Mucosa of descending colon (tissue), 3 donors: Measurements from ENCODE around the gene ACAA1. TPM values are rescaled to one million over a fixed set of nuclear protein-coding genes. Genes with fewer than 3 reads are reported as not detected.

Source experiments
- ATAC-seq: fragments of 200-7000 bp; cut with Tn5 transposase; one replicate; pipeline ENCODE4 v1.9.1; 2020; ENCODE audit warnings: mild to moderate bottlenecking, moderate library complexity
- DNase-seq, 3 donors: peaks; one replicate each; pipeline ENCODE4 v3.0.0-alpha.2; 2020
- H3K36me3 ChIP-seq: fragments of 200-600 bp; one replicate; pipeline ENCODE4 v1.8.0; 2021; ENCODE audit warnings: low read depth, mild to moderate bottlenecking
- H3K4me1 ChIP-seq: fragments of 200-600 bp; one replicate; pipeline ENCODE4 v1.8.0; 2021; ENCODE audit warnings: low read depth, mild to moderate bottlenecking
- H3K4me3 ChIP-seq: fragments of 200-600 bp; one replicate; pipeline ENCODE4 v1.8.0; 2021; ENCODE audit warnings: mild to moderate bottlenecking
- H3K9me3 ChIP-seq: fragments of 200-600 bp; one replicate; pipeline ENCODE4 v1.8.0; 2021; ENCODE audit warnings: mild to moderate bottlenecking
- CTCF ChIP-seq: fragments of 200-600 bp; IDR thresholded peaks from one replicate; pipeline ENCODE4 v1.8.0; 2022; ENCODE audit warnings: antibody characterized with exemption, mild to moderate bottlenecking
- intact Hi-C, 2 donors: fragments of 100-400 bp; cut with DNase I in 1 of 2; cut with micrococcal nuclease in 1 of 2; formaldehyde crosslinking; loops; one replicate each; pipeline versions ENCODE4 v1.11.0 to v1.11.1; 2022; cut with DNase I, micrococcal nuclease
- total RNA-seq, 3 donors: library from RNA; stranded (reverse); fragmentation: NEBNext Ultra II Directional in 2 of 3; extraction: Animal tissue kit (Norgen Biotek cat#: 25700) in 2 of 3; gene quantifications; one replicate each; pipeline versions ENCODE4 v1.2.1 to v1.2.4, GENCODE V29; 2021 to 2023
- donor health status: DM: no; HTN: no; CAD: no; lungs with moderate emphysema.
- donor health status: DM: no; HTN: no; CAD: no.
- donor health status: DM: no; HTN: yes; CAD: no.

The ACAA1 gene
- total RNA-seq, 3 donors from 2014 or later, result 102 to 201 (median 138) TPM

- ATAC-seq (no peak), DNase-seq (no peak)
- intact Hi-C loops, result no loop called here
- Histone ChIP-seq H3K4me3 (no peak overlapping the region), H3K4me1 (peaks cover 7% of the 10 kb centered on the region), H3K36me3 (no peaks in the 10 kb centered on the region), H3K9me3 (no peaks in the 10 kb centered on the region)
- no peak for TF ChIP-seq CTCF
Measured at GRCh38 chr3:38169027-38169317, 32.0 kb upstream of the ACAA1 start.

GRCh38 chr3:38168151-38169026 lies 31.5 kb upstream of the ACAA1 start:
- ATAC-seq (no peak), DNase-seq (no peak)
- intact Hi-C loops, result no loop called here
- H3K4me1 ChIP-seq, result peaks cover 9% of the 10 kb centered on the region
- no peaks in the 10 kb centered on the region for H3K36me3 ChIP-seq
- no peaks in the 10 kb centered on the region for H3K9me3 ChIP-seq
- no peak for TF ChIP-seq CTCF
- H3K4me3 ChIP-seq, result no peak overlapping the region

GRCh38 chr3:38167591-38167990 lies 30.7 kb upstream of the ACAA1 start:
- TF ChIP-seq CTCF, result no peak
- intact Hi-C loops, result no loop called here
- H3K36me3 ChIP-seq, result no peaks in the 10 kb centered on the region
- no peaks in the 10 kb centered on the region for H3K9me3 ChIP-seq
- ATAC-seq (no peak), DNase-seq (no peak)
- H3K4me1 ChIP-seq, result peaks cover 9% of the 10 kb centered on the region
- H3K4me3 ChIP-seq, result no peak overlapping the region

GRCh38 chr3:38165722-38166387 lies 28.9 kb upstream of the ACAA1 start:
- intact Hi-C loops, result no loop called here
- Histone ChIP-seq H3K4me3 (peak overlapping the region; percentile 84), H3K36me3 (no peaks in the 10 kb centered on the region), H3K4me1 (peaks cover 9% of the 10 kb centered on the region), H3K9me3 (no peaks in the 10 kb centered on the region)
- peak; percentile 73 to 88 (median 84) for DNase-seq
- peak; percentile 45 for ATAC-seq
- TF ChIP-seq CTCF, result no peak

DNA sequence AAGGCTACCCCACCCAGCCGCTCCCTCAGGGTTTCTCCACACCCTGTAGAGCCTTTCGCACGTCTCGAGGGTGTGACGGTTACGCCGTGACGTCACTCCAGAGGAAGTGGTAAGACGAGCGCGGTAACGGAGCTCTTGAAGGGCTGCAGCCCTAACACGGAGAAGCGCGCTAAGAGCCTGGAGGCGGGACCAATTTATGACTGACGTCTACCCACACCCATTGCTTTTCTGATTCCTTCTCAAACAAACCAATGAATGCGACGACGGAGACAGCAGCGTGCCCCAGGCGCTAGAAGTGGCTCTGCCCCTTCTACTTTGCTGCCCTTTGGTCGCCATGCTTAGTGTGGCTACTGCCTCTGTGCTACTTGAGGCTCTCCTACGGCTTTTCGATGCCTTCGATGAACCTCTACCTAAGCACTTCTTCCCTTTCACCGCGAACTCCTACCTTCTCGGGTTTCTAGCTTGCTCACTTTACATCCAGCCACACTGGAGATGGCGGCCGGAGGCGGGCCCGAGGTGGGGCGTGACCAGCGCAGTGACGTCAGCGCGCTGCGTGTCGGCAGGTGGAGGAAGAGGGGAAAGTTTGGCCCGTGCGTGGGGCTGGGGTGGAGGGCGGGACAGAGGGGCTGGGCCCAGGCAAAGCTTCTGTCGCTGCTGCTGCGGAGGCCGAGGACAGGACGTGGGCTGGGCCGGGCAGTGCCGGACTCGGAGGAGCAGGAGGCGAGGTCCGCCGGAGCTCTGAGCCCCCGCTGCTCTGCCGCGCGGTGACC lies 28.2 kb upstream of the ACAA1 start, which contains the start of gene OXSR1:
Gene OXSR1, plus strand, starts transcription at position 586 of the 770 bp plus-strand sequence. CDS start 340 bp downstream, outside the sequence.
- ATAC-seq (peak; percentile 90), DNase-seq (peak; percentile 98 to 100 (median 100))

More for the DNA sequence above, 28.2 kb upstream of the ACAA1 start, which contains the start of gene OXSR1:
- H3K4me1 ChIP-seq, result peaks cover 9% of the 10 kb centered on the region
- H3K36me3 ChIP-seq, result no peaks in the 10 kb centered on the region
- no peaks in the 10 kb centered on the region for H3K9me3 ChIP-seq
- intact Hi-C loops, result no loop called here
- peak; percentile 23 for TF ChIP-seq CTCF
- peak within 1 kb of the TSS; percentile 84 for H3K4me3 ChIP-seq
